ENCODE measurements around the gene COL4A1. TPM values are rescaled to one million over a fixed set of nuclear protein-coding genes. Genes with fewer than 3 reads are reported as not detected.
A peak's percentile ranks its signal among the peaks of the same experiment; 100 is the strongest.

The COL4A1 gene
- total RNA-seq, 1 donor from 2014 or later, result not detected

DNA sequence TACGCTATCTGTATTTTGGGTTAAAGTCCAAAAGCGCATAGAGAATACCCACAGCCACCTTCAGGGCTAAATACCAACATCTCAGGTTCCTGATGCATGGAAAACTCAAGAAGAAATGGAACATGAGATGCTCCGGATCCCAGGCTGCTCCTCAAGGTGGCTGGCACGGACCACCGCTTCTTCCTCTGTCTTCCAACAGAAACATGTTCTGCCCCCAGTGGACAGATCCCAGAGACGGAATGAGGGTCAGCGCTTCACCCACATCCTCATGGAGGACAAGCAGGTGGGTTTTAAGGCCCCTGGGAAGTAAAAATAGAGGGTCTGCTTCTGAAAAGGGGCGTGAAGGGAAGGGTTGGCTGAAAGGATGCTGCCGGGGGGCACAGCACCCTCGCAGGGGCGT lies 17.3 kb downstream of the COL4A1 start:
- H3K27ac Mint-ChIP-seq, result no peak overlapping the region
- H3K4me1 Mint-ChIP-seq (ENCODE audit: low read depth), result no peaks in the 10 kb centered on the region
- intact Hi-C loops (cut with micrococcal nuclease), result no loop called here

DNA sequence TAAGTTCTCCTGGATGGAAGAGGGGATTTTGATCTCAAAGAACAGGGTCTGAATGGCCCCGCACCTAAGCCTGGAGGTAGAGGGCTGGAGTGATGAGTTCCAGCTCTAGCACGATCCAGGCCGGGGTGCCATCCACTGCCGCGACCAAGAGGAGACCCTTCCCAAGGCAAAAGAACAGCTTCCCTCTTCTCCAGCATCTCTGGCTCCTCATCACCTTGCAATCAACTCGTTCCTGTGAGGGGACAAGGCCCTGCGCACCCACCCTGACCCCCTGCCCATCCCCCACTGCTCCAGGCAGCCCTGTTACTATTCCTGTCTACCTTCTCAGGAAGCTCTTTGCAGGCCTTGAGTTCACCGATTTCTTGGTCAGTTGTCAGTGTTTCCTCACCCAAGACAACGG lies 17.8 kb downstream of the COL4A1 start:
- peaks cover 2% of the 10 kb centered on the region for H3K27me3 Mint-ChIP-seq (ENCODE audit: insufficient read depth)
- intact Hi-C loops (cut with micrococcal nuclease), result no loop called here
- DNase-seq (ENCODE audit: low spot score), result no peak
- H3K9me3 Mint-ChIP-seq, result no peaks in the 10 kb centered on the region
- H3K27ac Mint-ChIP-seq, result no peak overlapping the region
- H3K4me1 Mint-ChIP-seq (ENCODE audit: low read depth), result no peaks in the 10 kb centered on the region
- H3K36me3 Mint-ChIP-seq (ENCODE audit: low read depth), result no peaks in the 10 kb centered on the region
- H3K4me3 Mint-ChIP-seq, result no peak overlapping the region

More for the DNA sequence above, 17.3 kb downstream of the COL4A1 start:
- no peaks in the 10 kb centered on the region for H3K9me3 Mint-ChIP-seq
- H3K36me3 Mint-ChIP-seq (ENCODE audit: low read depth), result no peaks in the 10 kb centered on the region
- H3K27me3 Mint-ChIP-seq (ENCODE audit: insufficient read depth), result peaks cover 2% of the 10 kb centered on the region
- no peak overlapping the region for H3K4me3 Mint-ChIP-seq
- DNase-seq (ENCODE audit: low spot score), result no peak

DNA sequence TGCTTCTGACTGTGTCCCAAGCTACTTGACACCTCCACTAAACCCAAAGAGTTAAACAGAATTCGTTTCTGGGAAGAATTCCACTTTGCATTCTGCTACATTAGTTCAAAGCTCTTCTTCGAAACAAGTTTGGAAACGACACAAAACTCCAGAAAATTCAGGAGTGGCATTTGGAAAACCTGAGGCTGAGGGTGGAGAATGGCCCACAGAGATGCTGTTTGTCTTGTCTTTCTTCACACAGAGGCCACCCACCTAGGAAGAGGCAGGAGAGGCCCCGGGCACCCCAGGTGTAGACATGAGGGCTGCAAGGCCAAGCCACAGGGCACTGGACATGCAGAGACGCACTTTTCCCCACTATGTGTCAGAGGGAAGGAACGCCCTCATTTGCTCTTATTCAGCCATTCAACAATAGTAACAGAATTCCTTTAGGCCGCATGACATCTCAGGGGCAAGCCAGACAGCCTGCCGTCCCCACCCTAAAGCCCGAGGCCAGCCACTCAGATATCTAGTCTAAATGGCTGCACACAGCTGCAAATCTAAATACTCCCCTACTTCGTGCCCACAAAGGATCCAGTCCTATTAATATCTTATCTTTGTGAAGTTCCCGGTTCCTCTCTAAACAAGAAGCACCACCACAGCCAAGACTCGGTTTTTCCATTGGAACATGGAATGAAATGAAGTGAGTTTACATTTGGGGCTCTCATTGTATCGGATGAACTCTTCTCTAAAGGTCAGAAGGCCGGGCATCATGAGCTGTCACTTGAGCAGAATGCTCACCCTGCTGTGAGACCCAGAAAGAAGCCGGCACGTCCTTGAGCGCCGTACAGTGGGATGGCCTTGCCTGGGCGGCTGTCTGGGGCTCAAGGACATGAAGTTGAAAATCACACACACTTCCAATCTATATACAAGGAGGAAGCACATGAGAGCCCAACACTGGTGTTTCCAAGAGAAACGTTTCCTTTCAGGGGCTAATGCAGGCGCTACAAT lies 19.8 kb downstream of the COL4A1 start:
- no peak for DNase-seq (ENCODE audit: low spot score)
- no peaks in the 10 kb centered on the region for H3K9me3 Mint-ChIP-seq
- no peak overlapping the region for H3K4me3 Mint-ChIP-seq
- no peaks in the 10 kb centered on the region for H3K36me3 Mint-ChIP-seq (ENCODE audit: low read depth)
- no peaks in the 10 kb centered on the region for H3K4me1 Mint-ChIP-seq (ENCODE audit: low read depth)
- no peaks in the 10 kb centered on the region for H3K27me3 Mint-ChIP-seq (ENCODE audit: insufficient read depth)
- intact Hi-C loops (cut with micrococcal nuclease), result no loop called here
- no peak overlapping the region for H3K27ac Mint-ChIP-seq

DNA sequence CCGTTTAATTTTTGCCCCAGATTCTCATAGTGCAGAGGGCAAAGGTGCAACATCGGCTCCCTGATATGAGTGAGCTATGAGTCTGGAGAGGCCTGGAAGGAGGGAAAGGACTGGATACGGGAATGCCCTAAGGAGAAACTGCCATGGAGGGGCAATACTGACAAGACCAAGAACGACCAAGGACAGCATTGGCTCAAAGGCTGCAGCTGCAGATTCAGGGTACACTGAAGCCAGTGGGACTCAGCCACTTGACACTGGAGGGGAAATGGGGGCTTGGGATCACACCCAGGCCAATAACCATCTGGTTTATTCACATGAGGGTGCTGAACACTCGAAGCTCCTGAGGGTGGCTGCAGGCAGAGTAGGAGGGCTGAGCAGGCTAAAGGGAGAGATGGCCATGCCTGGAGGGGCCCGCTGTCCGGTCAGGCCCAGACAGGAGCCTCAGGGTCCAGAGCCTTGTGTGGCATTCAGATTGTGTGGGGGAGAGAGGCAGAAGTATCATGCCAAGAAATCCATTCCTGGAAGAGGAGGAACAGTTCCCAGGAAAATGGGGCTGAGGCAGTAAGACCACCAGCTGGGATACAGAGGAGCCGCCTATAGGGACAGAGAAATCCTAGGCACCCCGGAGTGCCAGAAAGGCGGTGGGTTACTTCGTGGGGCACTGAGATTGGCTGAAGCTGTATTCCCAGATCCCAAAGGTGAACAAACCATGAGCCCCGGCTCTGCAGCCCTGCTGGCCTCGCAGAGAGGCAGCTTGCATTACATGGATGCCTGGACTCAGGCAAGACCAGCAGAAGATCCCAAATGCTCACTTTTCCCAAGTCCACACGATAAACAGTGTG lies 20.7 kb downstream of the COL4A1 start:
- no peak overlapping the region for H3K4me3 Mint-ChIP-seq

GRCh38 chr13:110284779-110285484 lies 22.0 kb downstream of the COL4A1 start:
- no peak overlapping the region for H3K27ac Mint-ChIP-seq
- peaks cover 15% of the 10 kb centered on the region for H3K4me1 Mint-ChIP-seq (ENCODE audit: low read depth)
- H3K4me3 Mint-ChIP-seq, result no peak overlapping the region
- intact Hi-C loops (cut with micrococcal nuclease), result no loop called here
- no peaks in the 10 kb centered on the region for H3K36me3 Mint-ChIP-seq (ENCODE audit: low read depth)
- peaks cover 4% of the 10 kb centered on the region for H3K9me3 Mint-ChIP-seq
- H3K27me3 Mint-ChIP-seq (ENCODE audit: insufficient read depth), result no peaks in the 10 kb centered on the region
- DNase-seq (ENCODE audit: low spot score), result no peak

More for the DNA sequence above, 20.7 kb downstream of the COL4A1 start:
- no peak for DNase-seq (ENCODE audit: low spot score)
- Mint-ChIP-seq H3K27me3 (ENCODE audit: insufficient read depth) (no peaks in the 10 kb centered on the region), H3K9me3 (no peaks in the 10 kb centered on the region), H3K27ac (no peak overlapping the region), H3K4me1 (ENCODE audit: low read depth) (peaks cover 7% of the 10 kb centered on the region), H3K36me3 (ENCODE audit: low read depth) (no peaks in the 10 kb centered on the region)
- intact Hi-C loops (cut with micrococcal nuclease), result no loop called here

DNA sequence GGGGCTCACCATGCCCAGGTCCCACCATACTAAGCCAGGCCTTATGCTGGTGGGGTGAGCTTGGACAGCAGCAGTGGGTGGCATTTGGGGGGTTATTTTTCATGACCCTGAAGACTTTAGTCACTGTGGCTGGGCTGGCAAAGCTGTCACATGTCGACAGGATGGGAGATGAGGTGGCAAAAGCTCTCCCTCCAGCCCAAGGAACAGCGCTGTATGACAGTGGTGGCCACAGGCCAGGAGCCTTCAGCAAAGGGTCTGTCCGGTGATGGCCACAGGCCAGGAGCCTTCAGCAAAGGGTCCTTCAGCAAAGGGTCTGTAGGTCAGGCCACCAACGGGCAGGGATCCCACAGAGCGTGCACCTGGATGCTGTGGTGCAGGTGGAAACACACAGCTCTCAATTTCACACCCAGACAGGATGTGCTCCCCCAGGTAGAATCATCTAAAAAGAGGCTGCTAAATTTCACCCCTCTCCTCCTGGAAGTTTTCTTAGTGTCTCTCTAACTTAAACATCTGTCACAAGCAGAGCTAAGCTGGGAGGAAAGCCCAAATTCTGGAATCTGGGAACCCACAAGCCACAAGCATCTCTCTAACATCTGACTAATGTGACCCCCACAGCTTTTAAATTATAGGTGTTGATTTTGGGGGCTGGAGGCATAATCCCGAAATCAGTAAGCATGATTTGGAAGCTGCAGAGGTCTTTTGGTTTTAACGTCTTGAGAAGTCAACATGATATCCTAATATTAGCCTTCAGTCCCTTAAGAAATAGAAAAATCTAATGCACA lies 23.0 kb downstream of the COL4A1 start:
- Mint-ChIP-seq H3K4me1 (ENCODE audit: low read depth) (peaks cover 15% of the 10 kb centered on the region), H3K4me3 (no peak overlapping the region), H3K27ac (no peak overlapping the region), H3K9me3 (peaks cover 4% of the 10 kb centered on the region), H3K27me3 (ENCODE audit: insufficient read depth) (no peaks in the 10 kb centered on the region), H3K36me3 (ENCODE audit: low read depth) (no peaks in the 10 kb centered on the region)
- intact Hi-C loops (cut with micrococcal nuclease), result no loop called here
- DNase-seq (ENCODE audit: low spot score), result no peak

DNA sequence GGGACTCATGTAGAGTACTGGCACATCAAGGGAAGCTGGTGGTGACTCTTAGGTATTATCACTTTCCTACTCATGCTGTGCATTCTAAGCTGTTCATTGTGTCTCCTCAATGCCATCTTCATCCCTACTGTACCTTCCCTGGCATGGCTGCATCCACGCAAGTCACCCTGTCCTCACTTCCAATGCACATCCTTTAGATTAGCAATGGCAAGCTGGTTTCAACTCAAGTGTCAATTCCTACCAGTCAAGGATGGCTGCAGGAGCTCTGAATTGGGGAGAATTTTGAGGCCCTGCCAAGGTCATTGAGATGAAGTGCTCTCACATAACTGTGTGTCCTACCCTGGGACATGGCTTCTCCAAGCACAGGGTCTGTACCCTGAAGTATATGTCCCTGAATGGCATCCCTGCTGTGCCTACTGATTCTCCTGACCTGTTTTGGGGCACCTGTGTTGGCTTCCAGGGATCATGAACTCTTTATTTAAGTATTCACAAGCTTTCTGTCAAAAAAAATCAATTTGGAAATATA lies 24.6 kb downstream of the COL4A1 start:
- no peak overlapping the region for H3K4me3 Mint-ChIP-seq
- no peaks in the 10 kb centered on the region for H3K36me3 Mint-ChIP-seq (ENCODE audit: low read depth)
- peaks cover under 1% of the 10 kb centered on the region for H3K27me3 Mint-ChIP-seq (ENCODE audit: insufficient read depth)
- H3K4me1 Mint-ChIP-seq (ENCODE audit: low read depth), result peaks cover 15% of the 10 kb centered on the region
- intact Hi-C loops (cut with micrococcal nuclease), result no loop called here
- H3K27ac Mint-ChIP-seq, result no peak overlapping the region
- DNase-seq (ENCODE audit: low spot score), result no peak
- H3K9me3 Mint-ChIP-seq, result peaks cover 4% of the 10 kb centered on the region

- intact Hi-C loops (cut with micrococcal nuclease), result no loop called here
- no peak for DNase-seq (ENCODE audit: low spot score)
- peaks cover 1% of the 10 kb centered on the region for H3K27me3 Mint-ChIP-seq (ENCODE audit: insufficient read depth)
- H3K27ac Mint-ChIP-seq, result no peak overlapping the region
- H3K4me1 Mint-ChIP-seq (ENCODE audit: low read depth), result peaks cover 15% of the 10 kb centered on the region
- H3K9me3 Mint-ChIP-seq, result peaks cover 4% of the 10 kb centered on the region
- no peaks in the 10 kb centered on the region for H3K36me3 Mint-ChIP-seq (ENCODE audit: low read depth)
- no peak overlapping the region for H3K4me3 Mint-ChIP-seq
Measured at GRCh38 chr13:110281736-110282135, 25.2 kb downstream of the COL4A1 start.

GRCh38 chr13:110280985-110281688 lies 25.8 kb downstream of the COL4A1 start:
- H3K36me3 Mint-ChIP-seq (ENCODE audit: low read depth), result no peaks in the 10 kb centered on the region
- peak overlapping the region; percentile 2 for H3K4me3 Mint-ChIP-seq
- H3K4me1 Mint-ChIP-seq (ENCODE audit: low read depth), result peaks cover 15% of the 10 kb centered on the region
- intact Hi-C loops (cut with micrococcal nuclease), result no loop called here
- H3K9me3 Mint-ChIP-seq, result peaks cover 4% of the 10 kb centered on the region
- H3K27ac Mint-ChIP-seq, result no peak overlapping the region
- H3K27me3 Mint-ChIP-seq (ENCODE audit: insufficient read depth), result peaks cover 1% of the 10 kb centered on the region
- no peak for DNase-seq (ENCODE audit: low spot score)

DNA sequence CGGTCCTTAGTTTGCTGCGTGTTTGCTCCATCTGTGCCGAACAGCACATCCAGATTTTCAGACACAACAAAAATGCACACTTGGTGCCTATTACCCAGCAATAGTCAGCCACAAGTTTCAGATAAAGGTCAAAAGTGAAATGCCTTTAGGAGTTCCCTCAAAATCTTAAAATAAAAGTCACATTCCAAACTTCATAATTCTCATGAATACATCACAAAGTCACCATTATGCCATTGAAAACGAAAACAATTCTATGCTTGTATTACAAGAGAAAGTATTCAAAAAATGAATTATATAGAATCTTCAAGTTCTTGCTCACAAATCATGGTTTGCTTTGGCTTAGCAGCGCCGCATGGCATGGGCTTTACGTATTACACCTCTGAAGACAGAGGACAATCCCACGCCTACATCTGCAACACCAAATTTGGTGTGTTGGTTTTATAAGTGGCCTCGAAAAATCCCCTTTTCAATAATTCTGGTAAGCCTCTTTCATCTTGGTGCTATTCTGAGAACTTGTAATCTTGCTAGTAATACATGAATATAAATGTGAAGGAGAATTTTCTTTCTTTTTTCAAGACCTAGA lies 26.6 kb downstream of the COL4A1 start:
- intact Hi-C loops (cut with micrococcal nuclease), result no loop called here
- peak overlapping the region; percentile 2 for H3K4me3 Mint-ChIP-seq
- DNase-seq (ENCODE audit: low spot score), result no peak
- H3K4me1 Mint-ChIP-seq (ENCODE audit: low read depth), result peaks cover 15% of the 10 kb centered on the region
- peaks cover 4% of the 10 kb centered on the region for H3K9me3 Mint-ChIP-seq
- no peak overlapping the region for H3K27ac Mint-ChIP-seq
- H3K36me3 Mint-ChIP-seq (ENCODE audit: low read depth), result no peaks in the 10 kb centered on the region
- H3K27me3 Mint-ChIP-seq (ENCODE audit: insufficient read depth), result peaks cover 6% of the 10 kb centered on the region

DNA sequence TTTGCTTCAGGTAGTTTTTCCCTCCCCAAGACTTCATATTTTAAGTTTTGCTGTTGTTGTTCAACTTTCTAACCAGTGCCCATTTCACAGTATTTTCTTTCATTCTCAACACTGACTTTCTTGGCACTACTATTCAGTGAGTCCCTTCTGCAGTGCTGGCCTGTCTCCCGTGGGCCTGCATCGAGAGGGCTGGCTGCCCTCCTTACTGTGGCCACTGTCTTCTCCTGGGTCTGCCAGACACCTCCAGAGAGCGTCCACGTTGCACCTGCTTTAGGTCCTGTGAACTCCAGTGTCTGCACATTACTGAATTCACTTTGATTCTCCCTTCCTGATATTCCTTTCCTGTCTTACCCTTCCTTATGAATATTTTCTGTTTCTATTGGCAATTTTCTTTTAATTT lies 27.3 kb downstream of the COL4A1 start:
- H3K9me3 Mint-ChIP-seq, result peaks cover 4% of the 10 kb centered on the region
- H3K4me1 Mint-ChIP-seq (ENCODE audit: low read depth), result peaks cover 15% of the 10 kb centered on the region
- H3K27me3 Mint-ChIP-seq (ENCODE audit: insufficient read depth), result peaks cover 6% of the 10 kb centered on the region
- intact Hi-C loops (cut with micrococcal nuclease), result no loop called here
- H3K4me3 Mint-ChIP-seq, result no peak overlapping the region
- no peak overlapping the region for H3K27ac Mint-ChIP-seq
- DNase-seq (ENCODE audit: low spot score), result no peak
- H3K36me3 Mint-ChIP-seq (ENCODE audit: low read depth), result no peaks in the 10 kb centered on the region
